HEK293T (cell line): Measurements from ENCODE around the gene PLLP.

Source experiments
- ARNT ChIP-seq: fragments of 450-650 bp; IDR thresholded peaks from 2 replicates; pipeline ENCODE4 v1.6.1; 2017; ENCODE audit warnings: mild to moderate bottlenecking
- BHLHE40 ChIP-seq: fragments of 450-650 bp; IDR thresholded peaks from 2 replicates; pipeline ENCODE4 v1.6.1; 2016; ENCODE audit warnings: mild to moderate bottlenecking, moderate library complexity, borderline replicate concordance
- CTBP1 ChIP-seq: fragments of 450-650 bp; IDR thresholded peaks from 2 replicates; pipeline ENCODE4 v1.6.1; 2016; ENCODE audit warnings: borderline replicate concordance
- ELF4 ChIP-seq: fragments of 450-650 bp; IDR thresholded peaks from 2 replicates; pipeline ENCODE4 v1.6.1; 2017; ENCODE audit warnings: antibody characterized with exemption
- FOXA1 ChIP-seq: fragments of 450-650 bp; IDR thresholded peaks from 2 replicates; pipeline ENCODE4 v1.6.1; 2016; ENCODE audit warnings: mild to moderate bottlenecking
- FOXK2 ChIP-seq: fragments of 450-650 bp; IDR thresholded peaks from 2 replicates; pipeline ENCODE4 v1.6.1; 2016; ENCODE audit warnings: mild to moderate bottlenecking
- FOXM1 ChIP-seq: fragments of 450-650 bp; IDR thresholded peaks from 2 replicates; pipeline ENCODE4 v1.6.1; 2017; ENCODE audit warnings: mild to moderate bottlenecking, borderline replicate concordance
- HDGF ChIP-seq: fragments of 450-650 bp; IDR thresholded peaks from 2 replicates; pipeline ENCODE4 v1.6.1; 2017; ENCODE audit warnings: antibody characterized with exemption, borderline replicate concordance
- NFRKB ChIP-seq: fragments of 450-650 bp; IDR thresholded peaks from 2 replicates; pipeline ENCODE4 v1.6.1; 2016; ENCODE audit warnings: mild to moderate bottlenecking, moderate library complexity
- PKNOX1 ChIP-seq: fragments of 450-650 bp; IDR thresholded peaks from 2 replicates; pipeline ENCODE4 v1.6.1; 2016
- SP1 ChIP-seq: fragments of 450-650 bp; IDR thresholded peaks from 2 replicates; pipeline ENCODE4 v1.6.1; 2017
- SUZ12 ChIP-seq: fragments of 450-650 bp; IDR thresholded peaks from 2 replicates; pipeline ENCODE4 v1.6.1; 2016; ENCODE audit warnings: mild to moderate bottlenecking
- TARDBP ChIP-seq: fragments of 450-650 bp; IDR thresholded peaks from 2 replicates; pipeline ENCODE4 v1.6.1; 2016
- ZNF384 ChIP-seq: fragments of 450-650 bp; IDR thresholded peaks from 2 replicates; pipeline ENCODE4 v1.6.1; 2016

- TF ChIP-seq SUZ12 (no peak), NFRKB (no peak), ARNT (no peak), FOXA1 (no peak), ZNF384 (no peak), BHLHE40 (no peak), FOXM1 (no peak), CTBP1 (no peak), SP1 (no peak), FOXK2 (no peak), TARDBP (no peak), PKNOX1 (no peak), HDGF (no peak), ELF4 (no peak)
These were observed 26.9 kb downstream of the PLLP start for GRCh38 chr16:57257455-57258070.
